Measurements from ENCODE around the gene PRSS22. TPM values are rescaled to one million over a fixed set of nuclear protein-coding genes. Genes with fewer than 3 reads are reported as not detected.

The PRSS22 gene
- total RNA-seq, 1 donor from 2014 or later = 22.8 TPM

- no peak for DNase-seq (ENCODE audit: low spot score in 2 of 2, unreplicated experiment in 2 of 2)
- H3K27me3 Mint-ChIP-seq (ENCODE audit: low read depth) = peaks cover 11% of the 10 kb centered on the region
- no peaks in the 10 kb centered on the region for H3K36me3 Mint-ChIP-seq
- TF ChIP-seq CTCF (IDR thresholded peaks at IDR 0.05; ENCODE audit: unreplicated experiment) = no peak
- H3K4me1 Mint-ChIP-seq = no peaks in the 10 kb centered on the region
- no peaks in the 10 kb centered on the region for H3K9me3 Mint-ChIP-seq
- no peak overlapping the region for H3K27ac Mint-ChIP-seq
- no peak overlapping the region for H3K4me3 Mint-ChIP-seq
Observed at GRCh38 chr16:2830355-2830695, 27.6 kb downstream of the PRSS22 start.

- Mint-ChIP-seq H3K36me3 (no peaks in the 10 kb centered on the region), H3K27me3 (ENCODE audit: low read depth) (peaks cover 11% of the 10 kb centered on the region), H3K27ac (no peak within 1 kb of the TSS), H3K4me3 (no peak within 1 kb of the TSS), H3K9me3 (no peaks in the 10 kb centered on the region), H3K4me1 (no peaks in the 10 kb centered on the region)
- no peak for TF ChIP-seq CTCF (IDR thresholded peaks at IDR 0.05; ENCODE audit: unreplicated experiment)
- DNase-seq (ENCODE audit: low spot score in 2 of 2, unreplicated experiment in 2 of 2) = no peak
Observed at GRCh38 chr16:2829501-2830354, 28.2 kb downstream of the PRSS22 start, which contains the start of gene ZG16B. Gene ZG16B, plus strand, starts transcription at chr16:2830303. Its CDS starts 139 bp downstream, at chr16:2830442.

GRCh38 chr16:2828876-2829430 lies 29.0 kb downstream of the PRSS22 start:
- no peaks in the 10 kb centered on the region for H3K9me3 Mint-ChIP-seq

GRCh38 chr16:2828521-2828840 lies 29.5 kb downstream of the PRSS22 start:
- Mint-ChIP-seq H3K27me3 (ENCODE audit: low read depth) (peaks cover 8% of the 10 kb centered on the region), H3K4me1 (no peaks in the 10 kb centered on the region), H3K9me3 (no peaks in the 10 kb centered on the region), H3K36me3 (no peaks in the 10 kb centered on the region), H3K4me3 (no peak overlapping the region), H3K27ac (no peak overlapping the region)
- no peak for TF ChIP-seq CTCF (IDR thresholded peaks at IDR 0.05; ENCODE audit: unreplicated experiment)
- no peak for DNase-seq (ENCODE audit: low spot score in 2 of 2, unreplicated experiment in 2 of 2)

More at GRCh38 chr16:2828876-2829430, 29.0 kb downstream of the PRSS22 start:
- H3K4me1 Mint-ChIP-seq = no peaks in the 10 kb centered on the region
- H3K36me3 Mint-ChIP-seq = no peaks in the 10 kb centered on the region
- no peak overlapping the region for H3K4me3 Mint-ChIP-seq
- H3K27ac Mint-ChIP-seq = no peak overlapping the region
- no peak for DNase-seq (ENCODE audit: low spot score in 2 of 2, unreplicated experiment in 2 of 2)
- peaks cover 8% of the 10 kb centered on the region for H3K27me3 Mint-ChIP-seq (ENCODE audit: low read depth)
- no peak for TF ChIP-seq CTCF (IDR thresholded peaks at IDR 0.05; ENCODE audit: unreplicated experiment)

- DNase-seq (ENCODE audit: low spot score in 2 of 2, unreplicated experiment in 2 of 2) = no peak
- no peak for TF ChIP-seq CTCF (IDR thresholded peaks at IDR 0.05; ENCODE audit: unreplicated experiment)
- no peak overlapping the region for H3K4me3 Mint-ChIP-seq
- no peaks in the 10 kb centered on the region for H3K9me3 Mint-ChIP-seq
- peaks cover 9% of the 10 kb centered on the region for H3K27me3 Mint-ChIP-seq (ENCODE audit: low read depth)
- H3K4me1 Mint-ChIP-seq = no peaks in the 10 kb centered on the region
- H3K36me3 Mint-ChIP-seq = no peaks in the 10 kb centered on the region
- no peak overlapping the region for H3K27ac Mint-ChIP-seq
Observed at GRCh38 chr16:2827831-2828520, 30.0 kb downstream of the PRSS22 start.

Data from mesothelial cell of epicardium (in vitro differentiated cells).